ENCODE measurements around the gene RFTN1.
A peak's percentile ranks its signal among the peaks of the same experiment; 100 is the strongest.
"Not testable (repeated sequence)": the region's sequence is repeated elsewhere in the genome, so short reads cannot be mapped to it uniquely, and the experiment has no call there.

Gene RFTN1

DNA sequence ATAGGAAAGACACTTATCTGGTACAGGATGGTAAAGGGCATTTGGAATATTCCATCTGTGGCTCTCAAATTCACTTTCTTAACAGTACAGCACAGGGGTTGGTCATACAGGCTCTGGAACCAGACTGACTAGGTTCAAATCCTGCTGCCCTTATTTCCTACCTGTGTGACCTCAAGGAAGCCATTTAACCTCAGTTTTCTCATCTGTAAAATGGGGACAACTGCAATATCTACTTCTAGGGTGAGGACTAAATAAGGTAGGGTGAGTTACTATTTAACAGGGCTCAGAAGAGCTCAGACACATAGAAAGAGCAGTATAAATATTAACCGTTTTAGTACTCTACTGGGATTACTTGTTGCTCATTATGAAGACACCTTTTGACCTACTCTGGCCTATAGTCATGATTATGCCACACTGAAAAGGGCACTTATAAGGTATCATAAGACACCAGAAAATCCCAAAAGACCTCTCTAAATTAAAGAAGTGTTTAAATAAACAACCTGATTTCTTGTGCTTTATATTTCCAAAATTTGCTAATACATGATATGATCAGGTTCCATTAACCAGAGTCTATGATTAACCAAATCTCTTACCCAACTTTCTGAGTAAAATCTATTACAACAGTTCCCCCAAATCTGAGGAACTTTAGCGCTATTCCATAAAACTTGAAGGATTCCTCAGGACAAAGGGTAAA lies 6.5 kb downstream of the RFTN1 start:
- DNase-seq = no peak

DNA sequence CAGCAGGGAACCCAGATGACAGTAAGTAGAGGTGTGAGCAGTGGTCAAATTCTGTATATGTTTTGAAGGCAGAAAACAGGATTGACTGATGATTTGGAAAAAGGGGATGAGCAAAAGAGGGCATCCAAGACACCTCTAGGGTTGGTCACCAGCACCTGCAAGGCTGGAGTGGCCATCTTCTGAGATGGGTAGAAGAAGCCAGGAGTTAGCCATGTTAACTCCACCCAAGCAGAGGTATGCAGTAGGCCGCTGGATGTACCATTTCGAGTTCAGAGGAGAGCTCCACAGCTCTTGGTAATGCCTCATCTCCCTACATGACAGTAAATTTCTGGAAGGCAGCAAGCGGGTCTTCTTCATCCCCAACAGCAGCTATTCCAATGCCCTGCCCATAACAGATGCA lies 7.0 kb downstream of the RFTN1 start:
- DNase-seq = no peak

DNA sequence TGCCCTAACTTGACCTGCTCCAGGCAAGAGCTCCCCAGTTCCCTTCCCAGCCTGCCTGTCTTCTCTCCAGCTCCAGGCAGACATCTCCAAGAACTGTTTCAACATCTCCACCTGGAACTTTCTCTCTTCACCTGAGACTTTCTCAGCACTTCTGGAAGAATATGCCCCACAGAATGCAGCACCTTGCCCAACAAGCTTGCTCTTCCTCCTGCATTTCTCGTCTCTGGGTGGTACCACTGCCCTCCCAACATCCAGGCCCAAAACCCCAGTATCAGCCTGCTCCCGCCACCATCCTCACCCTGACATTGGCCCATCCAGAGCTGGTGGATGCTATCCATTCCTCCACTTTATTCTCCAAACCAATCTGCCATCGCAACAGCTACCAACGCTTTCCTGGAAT lies 8.8 kb downstream of the RFTN1 start:
- DNase-seq = no peak

DNA sequence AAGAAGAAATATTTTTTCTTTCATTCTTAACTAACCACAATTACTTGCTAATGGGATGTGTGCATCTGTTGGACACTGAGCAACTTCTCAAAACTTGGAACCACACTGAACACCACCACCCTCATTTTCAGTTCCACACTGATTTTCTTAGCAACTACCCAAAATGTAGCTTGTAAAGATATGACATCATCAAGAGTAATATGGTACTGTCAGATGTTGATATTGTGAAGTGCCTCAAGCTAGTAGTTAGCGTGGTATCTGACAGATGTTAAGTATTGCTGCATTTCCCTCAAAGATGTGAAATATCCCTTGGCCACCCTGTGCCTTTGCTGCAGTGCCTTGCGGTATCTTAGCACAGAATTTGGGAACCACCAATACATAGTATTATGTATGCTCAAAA lies 9.3 kb downstream of the RFTN1 start:
- no peak for DNase-seq

DNA sequence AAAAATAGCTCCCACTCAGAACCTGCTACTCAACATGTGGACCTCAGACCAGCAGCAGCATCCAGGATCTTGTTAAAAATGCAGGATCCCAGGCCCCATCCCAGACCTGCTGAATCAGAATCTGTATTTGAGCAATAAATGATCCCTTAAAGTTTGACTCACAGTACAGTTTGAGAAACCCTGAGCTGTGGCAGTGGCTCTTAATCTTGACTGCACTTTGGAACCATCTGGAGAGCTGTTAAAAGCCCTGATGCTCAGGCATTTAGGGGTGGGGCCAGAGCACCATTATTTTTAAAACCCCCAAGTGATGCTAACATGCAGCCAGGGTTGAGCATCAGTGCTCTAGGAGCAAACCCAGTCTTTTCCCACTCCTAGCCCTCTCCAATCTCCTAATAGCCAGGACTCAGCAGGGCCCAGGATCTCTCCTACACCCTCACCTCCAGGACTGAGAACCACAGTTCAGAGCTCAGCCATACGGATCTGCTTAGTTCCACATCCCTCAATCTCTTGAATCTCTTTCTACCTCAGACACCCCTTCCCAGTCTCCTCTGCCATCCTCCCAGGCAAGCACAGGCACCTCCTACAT lies 10.2 kb downstream of the RFTN1 start:
- DNase-seq = no peak

DNA sequence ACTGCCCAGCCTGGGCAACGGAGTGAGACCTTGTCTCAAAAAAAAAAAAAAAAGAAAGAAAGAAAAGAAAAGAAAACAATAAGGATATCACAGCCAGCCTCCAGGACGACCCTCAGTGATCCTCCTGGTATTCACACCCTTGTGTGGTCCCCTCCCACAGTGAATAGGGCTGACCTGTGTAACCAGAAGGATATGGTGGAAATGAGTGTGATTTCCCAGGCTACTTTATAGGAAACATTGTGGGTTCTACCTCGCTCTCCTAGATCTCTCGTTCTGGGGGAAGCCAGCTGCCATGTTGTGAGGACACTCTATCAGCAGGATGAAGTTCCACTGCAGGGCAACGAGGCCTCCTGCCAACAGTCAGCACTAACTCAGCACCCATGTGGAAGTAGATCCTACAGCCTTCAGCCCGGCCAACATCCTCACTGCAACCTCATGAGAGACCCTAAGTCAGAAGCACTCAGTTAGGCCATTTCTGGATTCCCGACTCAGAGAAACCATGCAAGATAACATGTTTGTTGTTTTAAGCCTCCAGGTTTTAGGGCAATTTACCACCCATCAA lies 11.1 kb downstream of the RFTN1 start:
- DNase-seq = no peak

DNA sequence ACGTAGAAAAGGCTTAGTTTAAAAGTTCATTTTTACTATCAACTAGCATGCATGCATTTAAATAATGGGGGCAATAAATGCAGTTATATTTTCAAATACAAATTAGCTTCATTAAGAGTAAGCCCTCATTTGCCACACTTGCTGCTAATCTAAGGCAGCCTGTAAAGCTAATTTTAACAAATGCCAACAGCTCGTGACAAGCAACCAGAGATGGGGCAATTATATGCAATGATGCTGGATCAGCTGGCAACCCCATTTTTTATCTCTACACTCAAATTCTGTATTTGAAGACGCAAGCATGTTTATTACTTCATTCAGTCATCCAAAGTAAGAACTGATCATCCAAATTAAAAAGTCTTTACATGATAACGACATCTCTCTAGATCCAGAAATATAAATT lies 12.1 kb downstream of the RFTN1 start:
- DNase-seq = no peak

DNA sequence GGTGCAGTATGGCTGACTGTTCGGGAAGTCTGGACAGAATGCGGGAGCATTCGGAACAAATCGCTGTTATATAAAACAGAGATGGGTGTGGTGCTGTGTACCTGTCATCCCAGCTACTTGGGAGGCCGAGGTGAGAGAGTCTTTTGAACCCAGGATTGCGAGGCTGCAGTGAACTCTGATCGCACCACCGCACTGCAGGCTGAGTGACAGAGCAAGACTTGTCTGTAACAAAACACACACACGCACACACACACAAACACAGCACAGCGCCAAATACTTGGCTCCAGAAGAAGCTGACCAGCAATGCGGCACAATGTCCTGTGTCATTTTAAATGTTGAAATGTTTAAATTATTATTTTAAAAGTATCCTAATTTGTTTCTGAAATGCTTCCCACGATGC lies 12.6 kb downstream of the RFTN1 start:
- no peak for DNase-seq

DNA sequence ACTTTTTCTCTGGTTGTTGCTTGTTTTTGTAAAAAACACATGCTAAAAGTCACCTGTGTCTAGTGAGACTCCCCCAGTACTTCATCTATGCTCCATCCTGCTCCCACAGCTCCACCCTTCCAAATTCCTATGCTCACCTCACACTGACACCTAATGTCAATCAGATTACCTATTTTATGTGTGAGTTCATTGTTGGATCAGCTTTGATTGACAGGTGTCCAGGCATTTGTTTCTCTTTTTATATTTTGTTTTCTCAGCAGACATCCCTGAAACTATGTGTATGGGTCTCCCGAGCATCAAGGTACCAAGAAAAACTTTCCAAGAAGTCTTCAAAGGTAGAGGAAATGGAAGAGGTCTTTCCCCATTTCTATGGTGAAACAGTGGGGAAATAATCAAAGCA lies 13.4 kb downstream of the RFTN1 start:
- DNase-seq = no peak

DNA sequence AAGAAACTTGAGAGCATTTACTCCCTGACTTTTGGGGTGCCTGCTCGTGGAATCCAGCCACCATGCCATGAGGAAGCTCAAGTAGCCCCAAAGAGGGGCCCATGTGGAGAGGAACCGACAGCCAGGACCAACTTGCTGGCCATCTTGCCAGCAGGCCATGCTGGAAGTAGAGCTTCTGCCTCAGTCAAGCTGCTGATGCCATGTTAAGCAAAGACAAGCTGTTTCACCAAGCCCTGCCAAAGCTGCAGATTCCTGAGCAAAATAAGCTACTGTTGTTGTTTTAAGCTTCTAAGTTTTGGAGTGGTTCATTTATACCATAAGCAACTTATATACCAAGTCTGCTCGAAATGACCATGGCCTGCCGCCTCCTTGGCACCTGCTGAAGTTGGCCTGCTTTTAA lies 14.1 kb downstream of the RFTN1 start:
- DNase-seq = no peak

DNA sequence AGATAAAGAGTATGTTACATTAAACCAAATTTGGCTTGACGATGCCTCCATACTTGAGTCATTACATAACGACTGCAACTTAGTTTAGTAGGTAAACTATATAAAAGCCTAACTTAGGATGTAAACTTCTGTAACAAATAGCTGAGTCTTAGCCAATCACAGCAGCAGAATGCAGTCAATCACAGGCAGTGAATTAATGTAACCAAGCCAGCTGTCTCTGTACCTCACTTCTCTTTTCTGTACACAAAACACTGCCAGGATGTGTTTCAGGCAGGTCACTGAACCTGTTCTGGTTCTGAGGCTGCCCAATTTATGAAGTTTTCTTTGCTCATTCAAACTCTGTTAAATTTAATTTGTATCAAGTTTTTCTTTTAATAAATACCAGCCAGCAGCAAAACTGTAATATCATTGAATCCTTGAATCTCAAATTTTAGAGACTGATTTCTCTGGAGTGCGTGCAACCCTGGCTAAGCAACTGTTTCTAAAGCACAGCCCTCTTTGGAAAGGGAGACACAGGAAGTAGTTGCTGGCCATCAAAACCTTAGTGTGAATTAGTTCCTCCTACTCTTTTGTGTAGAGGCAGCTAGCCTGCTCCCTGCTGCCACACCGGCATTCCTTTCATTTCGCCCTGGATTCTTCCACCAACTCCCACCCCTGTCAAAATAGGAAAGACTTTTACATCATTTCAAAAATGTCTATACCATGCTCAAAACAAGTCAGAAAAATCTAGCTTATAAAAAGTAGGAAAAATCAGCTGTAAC lies 15.2 kb downstream of the RFTN1 start:
- DNase-seq = no peak

DNA sequence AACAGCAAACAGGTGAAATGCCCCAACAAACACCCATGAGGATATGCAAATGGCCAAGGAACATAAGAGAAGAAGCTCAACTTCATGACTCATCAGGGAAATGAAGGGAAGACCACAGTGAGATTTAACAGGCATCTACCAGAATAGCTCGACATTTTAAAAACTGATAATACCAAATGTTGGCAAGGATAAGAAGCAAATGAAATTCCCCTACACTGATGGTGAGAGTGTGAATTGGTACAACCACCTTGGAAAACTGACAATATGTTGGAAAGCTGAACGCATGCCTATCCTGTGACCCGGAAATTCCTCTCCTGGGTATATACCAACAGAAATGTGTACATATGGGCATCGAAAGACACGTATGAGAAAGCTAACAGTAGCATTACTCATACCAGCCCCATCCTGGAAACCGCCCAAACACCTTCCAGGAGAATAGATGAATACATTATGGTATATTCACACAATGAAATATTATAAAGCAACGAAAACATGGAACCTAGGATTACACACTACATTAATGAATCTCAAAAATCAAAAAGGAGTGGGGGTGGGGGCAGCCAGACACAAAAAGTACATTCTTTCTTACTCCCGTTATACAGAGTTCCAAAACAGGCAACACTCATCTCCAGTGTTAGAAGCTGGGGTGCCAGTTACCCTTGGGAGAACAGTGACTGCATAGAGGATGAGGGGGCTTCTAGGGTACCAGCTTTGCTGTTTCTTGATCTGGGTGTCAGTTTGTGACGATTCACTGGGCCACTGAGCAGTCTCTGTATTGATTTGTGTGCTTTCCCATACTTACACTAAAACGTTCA lies 16.9 kb downstream of the RFTN1 start:
- DNase-seq = peak; percentile 30

DNA sequence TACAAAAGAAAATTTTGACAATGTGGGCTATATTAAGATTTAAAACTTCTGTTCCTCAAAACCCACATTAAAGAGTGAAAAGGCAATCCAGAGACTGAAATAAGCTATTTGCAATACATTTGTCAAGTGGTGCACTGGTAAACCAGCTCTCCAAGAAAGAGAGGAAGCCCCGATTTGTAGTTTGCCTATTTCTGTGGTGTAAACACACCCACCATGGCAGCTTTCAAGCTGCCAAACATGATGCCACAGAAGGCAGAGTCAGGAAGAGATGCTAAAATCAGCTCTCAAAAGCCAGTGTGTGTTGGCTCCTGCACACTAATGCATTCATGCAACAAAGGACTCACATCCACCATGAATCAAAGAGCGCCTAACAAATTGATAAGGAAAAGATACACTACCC lies 17.5 kb downstream of the RFTN1 start:
- DNase-seq = peak; percentile 14

DNA sequence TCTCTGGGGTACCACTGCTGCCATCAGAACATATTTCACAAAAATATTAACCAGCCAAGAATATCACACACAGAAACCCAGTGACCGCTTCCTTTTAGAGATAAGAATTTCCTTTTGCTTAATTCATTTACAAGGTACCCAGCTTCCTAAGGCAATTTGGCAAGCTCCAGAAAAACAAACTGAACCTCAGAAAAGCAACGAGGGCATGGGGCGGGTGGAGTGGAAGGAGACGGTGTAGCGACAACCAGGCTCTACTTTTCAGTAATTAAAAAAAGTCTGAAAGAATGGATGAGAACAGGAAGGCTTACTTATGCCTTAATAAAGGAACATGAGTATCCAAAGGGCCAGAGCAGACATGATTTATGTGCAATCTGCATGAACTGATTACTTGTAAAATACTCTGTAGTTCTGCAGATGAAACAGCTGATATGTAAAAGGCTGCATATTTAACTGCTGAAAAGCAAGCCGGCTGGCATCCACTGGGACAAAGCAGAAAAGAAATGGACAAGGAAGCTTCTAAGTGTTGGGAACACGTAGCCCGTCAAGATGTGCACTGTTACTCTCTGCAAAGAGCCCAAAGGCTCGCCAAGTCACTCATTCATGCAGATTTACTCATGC lies 18.6 kb downstream of the RFTN1 start:
- no peak for DNase-seq

DNA sequence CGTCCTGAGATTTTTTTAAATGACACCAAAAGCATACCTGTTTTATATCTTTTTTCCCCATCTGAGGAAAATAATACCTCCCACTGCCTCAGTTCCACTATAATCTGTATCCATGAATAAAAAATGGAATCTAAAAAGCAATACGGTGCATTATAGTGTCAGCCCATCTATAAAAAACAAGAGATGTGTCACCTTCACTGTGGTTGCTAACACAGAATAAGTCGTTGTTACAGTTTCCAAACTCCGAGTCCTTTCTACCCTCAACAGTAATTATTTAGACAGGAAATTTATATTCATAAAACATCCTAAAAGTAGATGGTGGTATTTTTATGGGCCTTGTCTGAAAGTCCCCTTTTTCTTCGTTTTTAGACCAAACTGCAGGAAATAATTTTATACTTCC lies 19.4 kb downstream of the RFTN1 start:
- DNase-seq = no peak

DNA sequence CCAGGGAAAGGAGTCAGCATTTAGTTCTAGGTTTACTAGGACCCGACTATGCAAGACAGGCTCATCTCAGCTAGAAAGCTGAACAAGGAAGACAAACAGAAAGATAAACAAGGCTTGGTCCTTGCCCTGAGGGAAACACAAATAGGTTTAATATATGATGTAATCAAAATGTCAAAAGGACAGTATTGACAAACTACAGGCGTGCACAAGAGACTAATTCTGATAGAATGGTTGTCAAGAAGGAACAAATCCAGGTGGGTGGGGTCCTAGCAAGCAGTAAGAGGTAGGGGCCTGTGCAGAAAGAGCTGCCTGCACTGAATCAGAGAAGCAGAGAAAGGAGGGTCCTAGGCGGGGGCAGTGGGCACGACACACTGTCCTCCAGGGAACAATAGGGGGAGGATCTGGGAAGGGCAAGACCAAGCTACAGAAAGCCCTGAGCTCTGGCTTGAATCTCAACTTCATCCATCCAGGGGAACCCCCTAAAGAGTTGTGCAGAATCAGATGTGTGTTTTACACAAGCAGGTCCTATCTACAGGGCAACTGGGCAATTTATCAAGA lies 23.4 kb downstream of the RFTN1 start:
- no peak for DNase-seq

DNA sequence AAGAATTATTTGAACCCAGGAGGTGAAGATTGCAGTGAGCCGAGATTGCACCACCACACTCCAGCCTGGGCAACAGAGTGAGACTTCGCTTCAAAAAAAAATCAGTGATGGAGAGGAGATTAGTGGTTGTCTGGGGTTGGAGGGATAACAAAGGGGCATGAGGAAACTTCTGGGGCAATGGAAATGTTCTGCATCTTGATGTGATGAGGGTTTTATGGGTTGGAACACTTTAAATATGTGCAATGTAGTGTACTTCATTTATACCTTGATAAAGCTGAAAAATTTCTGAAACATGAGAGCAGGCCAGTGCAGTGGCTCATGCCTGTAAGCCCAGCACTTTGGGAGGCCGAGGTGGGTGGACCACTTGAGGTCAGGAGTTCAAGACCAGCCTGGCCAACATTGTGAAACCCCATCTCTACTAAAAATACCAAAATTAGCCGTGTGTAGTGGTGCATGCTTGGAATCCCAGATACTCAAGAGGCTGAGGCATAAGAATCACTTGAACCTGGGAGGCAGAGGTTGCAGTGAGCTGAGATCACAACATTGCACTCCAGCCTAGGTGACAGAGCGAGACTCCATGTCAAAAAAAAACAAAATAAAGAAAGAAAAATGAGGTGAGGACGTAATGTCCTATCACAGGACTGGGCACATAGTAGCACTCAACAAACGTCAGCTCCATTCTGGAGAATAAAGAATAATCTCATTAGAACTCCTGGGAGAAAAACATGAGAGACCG lies 24.0 kb downstream of the RFTN1 start:
- not testable (repeated sequence) for DNase-seq

DNA sequence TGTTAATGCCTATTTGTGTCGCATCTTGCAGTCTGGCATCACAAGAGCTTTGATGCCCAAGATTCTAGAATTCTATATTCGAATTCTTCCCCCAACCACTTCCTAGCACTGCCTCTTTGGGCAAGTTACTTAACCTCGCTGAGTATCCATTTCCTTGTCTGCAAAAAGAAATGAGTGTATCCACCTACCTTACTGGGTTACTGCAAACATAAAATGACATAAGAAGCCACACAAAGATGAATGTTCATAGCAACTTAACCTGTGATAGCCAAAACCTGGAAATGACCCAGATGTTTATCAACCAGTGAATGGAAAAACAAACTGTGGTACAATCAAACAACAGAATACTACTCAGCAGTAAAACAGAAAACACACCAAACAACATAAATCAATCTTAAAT lies 24.9 kb downstream of the RFTN1 start:
- no peak for DNase-seq

DNA sequence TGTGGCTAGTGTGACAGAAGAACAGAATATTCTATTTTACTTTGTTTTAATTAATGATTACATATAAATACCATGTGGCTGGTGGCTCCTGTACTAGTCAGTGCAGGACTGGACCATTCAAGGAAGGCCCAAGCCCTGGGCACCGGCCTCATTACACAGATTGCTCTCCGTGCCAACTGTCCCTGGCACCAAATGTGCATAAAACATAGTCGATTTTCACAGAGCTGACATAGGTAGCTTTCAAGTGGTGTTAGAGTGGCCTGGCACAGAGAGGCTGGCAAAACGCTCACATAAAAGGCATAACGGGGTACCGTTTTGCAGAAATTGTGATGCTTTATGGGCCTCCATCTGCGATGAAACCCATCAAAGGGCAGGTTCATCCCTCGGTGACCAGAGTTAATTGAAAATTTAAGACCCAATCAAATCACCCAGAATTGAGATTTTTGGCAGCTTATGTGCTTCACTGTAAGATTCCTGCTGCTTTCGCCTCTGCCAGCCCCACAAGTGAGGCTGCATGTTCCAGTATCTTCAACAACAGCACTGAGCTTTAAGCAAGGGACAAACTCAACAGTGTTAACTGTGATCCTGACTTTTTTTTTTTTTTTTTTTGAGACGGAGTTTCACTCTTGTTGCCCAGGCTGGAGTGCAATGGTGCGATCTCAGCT lies 25.9 kb downstream of the RFTN1 start:
- DNase-seq = no peak

DNA sequence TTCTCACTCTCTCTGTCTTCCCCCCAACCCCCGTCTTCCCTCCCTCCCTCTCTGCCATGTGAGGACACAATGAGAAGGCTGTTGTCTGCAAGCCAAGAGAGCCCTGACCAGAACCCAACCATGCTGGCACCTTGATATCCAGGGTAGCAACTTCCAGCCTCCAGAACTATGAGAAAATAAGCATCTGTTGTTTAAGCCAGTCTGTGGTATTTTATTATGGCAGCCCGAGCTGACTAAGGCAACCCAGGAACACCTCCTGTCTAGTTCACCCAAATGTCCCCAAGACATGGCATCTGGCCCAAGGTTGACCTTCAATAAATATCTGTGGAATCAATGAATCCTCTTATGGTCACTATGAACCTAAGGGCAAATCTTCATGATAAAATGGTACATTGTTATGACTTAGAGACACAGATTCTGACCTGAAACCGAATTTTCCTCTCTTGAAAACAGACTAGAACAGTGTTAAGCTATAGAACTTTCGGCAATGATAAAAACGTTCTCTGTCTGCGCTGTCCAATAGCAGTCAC lies 26.5 kb downstream of the RFTN1 start:
- no peak for DNase-seq

DNA sequence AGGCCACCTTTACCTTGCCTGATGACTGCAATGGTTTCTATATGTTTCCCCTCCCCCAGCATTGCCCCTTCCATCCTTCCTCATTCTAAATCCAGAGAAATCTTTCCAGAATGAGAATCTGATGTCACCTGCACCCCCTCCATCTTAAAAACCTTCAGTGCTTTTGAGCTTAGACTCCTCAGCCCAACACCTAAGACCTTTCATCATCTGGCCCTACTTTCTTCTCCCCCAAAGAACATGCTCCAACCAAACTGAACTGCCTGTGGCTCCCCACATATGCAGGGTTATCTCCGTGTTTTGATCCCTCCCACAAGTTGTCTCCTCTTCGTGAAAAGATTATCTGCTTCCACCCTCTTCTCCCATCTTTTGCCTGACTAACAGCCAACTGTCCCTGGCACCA lies 27.3 kb downstream of the RFTN1 start:
- DNase-seq = no peak

Data from CD4-positive, alpha-beta T cell treated with Interleukin-4 for 4 hours (primary cell).